Measurements from ENCODE around the gene SELENON.

- TF ChIP-seq, protein P1, sequence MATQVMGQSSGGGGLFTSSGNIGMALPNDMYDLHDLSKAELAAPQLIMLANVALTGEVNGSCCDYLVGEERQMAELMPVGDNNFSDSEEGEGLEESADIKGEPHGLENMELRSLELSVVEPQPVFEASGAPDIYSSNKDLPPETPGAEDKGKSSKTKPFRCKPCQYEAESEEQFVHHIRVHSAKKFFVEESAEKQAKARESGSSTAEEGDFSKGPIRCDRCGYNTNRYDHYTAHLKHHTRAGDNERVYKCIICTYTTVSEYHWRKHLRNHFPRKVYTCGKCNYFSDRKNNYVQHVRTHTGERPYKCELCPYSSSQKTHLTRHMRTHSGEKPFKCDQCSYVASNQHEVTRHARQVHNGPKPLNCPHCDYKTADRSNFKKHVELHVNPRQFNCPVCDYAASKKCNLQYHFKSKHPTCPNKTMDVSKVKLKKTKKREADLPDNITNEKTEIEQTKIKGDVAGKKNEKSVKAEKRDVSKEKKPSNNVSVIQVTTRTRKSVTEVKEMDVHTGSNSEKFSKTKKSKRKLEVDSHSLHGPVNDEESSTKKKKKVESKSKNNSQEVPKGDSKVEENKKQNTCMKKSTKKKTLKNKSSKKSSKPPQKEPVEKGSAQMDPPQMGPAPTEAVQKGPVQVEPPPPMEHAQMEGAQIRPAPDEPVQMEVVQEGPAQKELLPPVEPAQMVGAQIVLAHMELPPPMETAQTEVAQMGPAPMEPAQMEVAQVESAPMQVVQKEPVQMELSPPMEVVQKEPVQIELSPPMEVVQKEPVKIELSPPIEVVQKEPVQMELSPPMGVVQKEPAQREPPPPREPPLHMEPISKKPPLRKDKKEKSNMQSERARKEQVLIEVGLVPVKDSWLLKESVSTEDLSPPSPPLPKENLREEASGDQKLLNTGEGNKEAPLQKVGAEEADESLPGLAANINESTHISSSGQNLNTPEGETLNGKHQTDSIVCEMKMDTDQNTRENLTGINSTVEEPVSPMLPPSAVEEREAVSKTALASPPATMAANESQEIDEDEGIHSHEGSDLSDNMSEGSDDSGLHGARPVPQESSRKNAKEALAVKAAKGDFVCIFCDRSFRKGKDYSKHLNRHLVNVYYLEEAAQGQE (IDR thresholded peaks at IDR 0.05; ENCODE audit: low read depth, low read length), result no peak
- TF ChIP-seq GABPA (IDR thresholded peaks at IDR 0.05; ENCODE audit: low read depth) (no peak), POLR2AphosphoS5 (IDR thresholded peaks at IDR 0.05; ENCODE audit: low read depth, low read length) (no peak), CTCF (IDR thresholded peaks at IDR 0.05) (no peak), RAD21 (IDR thresholded peaks at IDR 0.05; ENCODE audit: low read length) (no peak), TEAD4 (IDR thresholded peaks at IDR 0.05; ENCODE audit: borderline replicate concordance, insufficient read depth) (no peak), SIN3A (IDR thresholded peaks at IDR 0.05; ENCODE audit: borderline replicate concordance, low read depth, low read length) (no peak), MXI1 (IDR thresholded peaks at IDR 0.05; ENCODE audit: low read depth, low read length) (no peak), MEF2A (IDR thresholded peaks at IDR 0.05; ENCODE audit: borderline replicate concordance, low read depth) (no peak), EP300 (IDR thresholded peaks at IDR 0.05; ENCODE audit: borderline replicate concordance in 1 of 2, low read depth in 1 of 2, low read length in 1 of 2) (no peak), ELF1 (IDR thresholded peaks at IDR 0.05) (no peak), FOXM1 (IDR thresholded peaks at IDR 0.05; ENCODE audit: low read depth) (no peak), CHD2 (IDR thresholded peaks at IDR 0.05; ENCODE audit: low read length, partially characterized antibody) (no peak)
- TF ChIP-seq, protein P2, sequence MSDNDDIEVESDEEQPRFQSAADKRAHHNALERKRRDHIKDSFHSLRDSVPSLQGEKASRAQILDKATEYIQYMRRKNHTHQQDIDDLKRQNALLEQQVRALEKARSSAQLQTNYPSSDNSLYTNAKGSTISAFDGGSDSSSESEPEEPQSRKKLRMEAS (IDR thresholded peaks at IDR 0.05; ENCODE audit: low read depth), result no peak
Measured at GRCh38 chr1:25794325-25794724, 5.7 kb upstream of the SELENON start.

All from SK-N-SH (cell line).